Measurements from ENCODE around the gene GBE1.
"Not testable (repeated sequence)": the region's sequence is repeated elsewhere in the genome, so short reads cannot be mapped to it uniquely, and the experiment has no call there.

GBE1 gene

GRCh38 chr3:81752604-81753003 is 8.8 kb downstream of the GBE1 start:
- TF ChIP-seq CTCF (IDR thresholded peaks at IDR 0.05; ENCODE audit: low read depth, low read length), result no peak
- no peak for DNase-seq (ENCODE audit: extremely low read depth, low read depth)

DNA sequence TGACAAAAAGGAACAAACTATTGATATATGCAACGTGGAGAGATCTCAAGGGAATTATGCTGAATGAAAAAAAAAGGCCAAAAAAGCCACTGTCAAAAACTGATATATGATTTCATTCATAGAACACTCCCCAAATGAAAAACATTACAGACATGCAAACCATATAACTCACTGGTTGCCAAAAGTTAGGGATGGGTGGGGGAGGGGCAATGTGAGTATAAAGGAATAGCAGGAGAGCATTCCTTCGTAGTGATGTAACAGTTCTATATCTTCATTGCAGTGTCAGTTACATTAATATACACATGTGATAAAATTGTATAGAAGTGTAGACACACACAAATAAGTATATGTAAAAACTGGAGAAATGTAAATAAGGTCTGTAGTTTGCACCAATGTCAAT is 12.2 kb downstream of the GBE1 start:
- no peak for DNase-seq (ENCODE audit: extremely low read depth, low read depth)
- TF ChIP-seq CTCF (IDR thresholded peaks at IDR 0.05; ENCODE audit: low read depth, low read length), result no peak

GRCh38 chr3:81747280-81747679 is 14.2 kb downstream of the GBE1 start:
- DNase-seq (ENCODE audit: extremely low read depth, low read depth), result not testable (repeated sequence)

GRCh38 chr3:81744366-81744765 is 17.1 kb downstream of the GBE1 start:
- DNase-seq (ENCODE audit: extremely low read depth, low read depth), result peak; percentile 79

GRCh38 chr3:81743096-81744025 is 18.1 kb downstream of the GBE1 start:
- DNase-seq (ENCODE audit: extremely low read depth, low read depth), result peak; percentile 93
- TF ChIP-seq CTCF (IDR thresholded peaks at IDR 0.05; ENCODE audit: low read depth, low read length), result no peak

More at GRCh38 chr3:81744366-81744765, 17.1 kb downstream of the GBE1 start:
- no peak for TF ChIP-seq CTCF (IDR thresholded peaks at IDR 0.05; ENCODE audit: low read depth, low read length)

GRCh38 chr3:81742581-81742980 is 18.9 kb downstream of the GBE1 start:
- no peak for DNase-seq (ENCODE audit: extremely low read depth, low read depth)
- TF ChIP-seq CTCF (IDR thresholded peaks at IDR 0.05; ENCODE audit: low read depth, low read length), result no peak

DNA sequence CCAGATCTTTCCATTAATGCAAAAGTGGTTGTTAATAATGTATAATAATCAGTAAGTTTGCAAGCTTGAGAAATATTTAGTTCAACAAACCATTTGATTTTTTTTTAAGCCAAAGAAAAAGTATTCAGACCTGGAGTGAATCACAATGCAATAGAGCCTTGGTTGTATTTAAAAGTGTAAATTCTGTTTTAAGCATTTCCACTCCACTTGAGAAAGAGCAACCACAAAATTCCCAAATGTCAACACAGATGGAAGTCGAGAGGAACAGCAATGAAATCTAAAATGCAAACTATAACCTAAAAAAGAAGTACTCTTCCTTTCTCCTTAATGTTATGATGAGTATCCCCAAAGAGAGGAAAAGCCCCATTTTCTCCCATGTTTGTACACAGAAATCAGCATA is 20.2 kb downstream of the GBE1 start:
- no peak for TF ChIP-seq CTCF (IDR thresholded peaks at IDR 0.05; ENCODE audit: low read depth, low read length)
- no peak for DNase-seq (ENCODE audit: extremely low read depth, low read depth)

DNA sequence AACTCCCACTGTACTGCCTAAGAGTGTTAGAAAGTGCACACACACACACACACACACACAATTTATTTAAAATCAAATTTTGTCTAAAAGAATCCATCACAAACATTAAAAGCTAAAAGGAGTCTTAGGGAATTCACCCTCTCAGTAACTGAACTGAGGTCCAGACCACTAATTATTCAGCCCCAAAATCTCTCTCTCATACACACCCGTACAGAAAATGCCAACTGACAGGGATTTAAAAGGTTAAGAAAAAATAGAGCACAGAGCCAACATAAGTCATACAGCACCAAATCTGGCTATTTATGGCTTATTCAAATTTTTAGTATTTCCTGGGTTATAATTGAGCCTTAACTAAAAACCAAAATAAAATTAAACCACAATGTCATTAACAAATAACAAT is 20.7 kb downstream of the GBE1 start:
- DNase-seq (ENCODE audit: extremely low read depth, low read depth), result no peak
- TF ChIP-seq CTCF (IDR thresholded peaks at IDR 0.05; ENCODE audit: low read depth, low read length), result no peak
